MCF 10A (cell line): ENCODE measurements around the gene TBC1D19. TPM values are rescaled to one million over a fixed set of nuclear protein-coding genes. Genes with fewer than 3 reads are reported as not detected.
"Not testable (repeated sequence)": the region's sequence is repeated elsewhere in the genome, so short reads cannot be mapped to it uniquely, and the experiment has no call there.

Experiments used
- BruUV-seq: library from RNA; stranded (reverse); fragments of 400-500 nt; replicated peaks from 2 replicates; lab custom pipeline; 2021; lab: Mats Ljungman, UMichigan
- CTCF ChIA-PET: fragments of 300-600 bp; sonication (Branson Sonifier 250); formaldehyde crosslinking; extraction: SDS; loops from one replicate; lab custom pipeline; 2021; ENCODE audit warnings: antibody characterized with exemption, inconsistent platforms; lab: Yijun Ruan, JAX
- POLR2A ChIA-PET: fragments of 300-600, 350-650 bp; sonication (Branson Sonifier 250); formaldehyde crosslinking; extraction: SDS; loops from one replicate; lab custom pipeline; 2020; ENCODE audit warnings: antibody characterized with exemption, inconsistent platforms; lab: Yijun Ruan, JAX
- DNase-seq: peaks from one replicate; pipeline ENCODE4 v3.0.0-alpha.2; 2018; ENCODE audit not compliant: unreplicated experiment
- H3K27ac Mint-ChIP-seq: one replicate; pipeline ENCODE4 v1.8.0; 2022; ENCODE audit warnings: mild to moderate bottlenecking, low read depth, mixed read lengths; ENCODE audit not compliant: unreplicated experiment
- H3K27me3 Mint-ChIP-seq: one replicate; pipeline ENCODE4 v1.8.0; 2022; ENCODE audit warnings: mixed read lengths; ENCODE audit not compliant: insufficient read depth, unreplicated experiment
- H3K36me3 Mint-ChIP-seq: one replicate; pipeline ENCODE4 v1.8.0; 2022; ENCODE audit warnings: mild to moderate bottlenecking, moderate library complexity, mixed read lengths; ENCODE audit not compliant: insufficient read depth, unreplicated experiment
- H3K4me1 Mint-ChIP-seq: one replicate; pipeline ENCODE4 v1.8.0; 2022; ENCODE audit warnings: mixed read lengths; ENCODE audit not compliant: insufficient read depth, unreplicated experiment
- H3K4me3 Mint-ChIP-seq: one replicate; pipeline ENCODE4 v1.8.0; 2022; ENCODE audit warnings: mild to moderate bottlenecking, moderate library complexity, mixed read lengths; ENCODE audit not compliant: unreplicated experiment
- H3K9me3 Mint-ChIP-seq: one replicate; pipeline ENCODE4 v1.8.0; 2022; ENCODE audit warnings: mixed read lengths; ENCODE audit not compliant: unreplicated experiment
- intact Hi-C: fragments of 100-400 bp; cut with micrococcal nuclease; formaldehyde crosslinking; loops from 2 replicates; pipeline ENCODE4 v1.14.1; 2022
- total RNA-seq: library from RNA; stranded (reverse); gene quantifications from 2 replicates; pipeline ENCODE4 v1.2.3, GENCODE V29; 2022
- TF ChIP-seq, protein P1 (sequence below): fragments of 200-600 bp; IDR thresholded peaks from one replicate; pipeline ENCODE4 v1.8.0; 2022; ENCODE audit warnings: antibody characterized with exemption, mild to moderate bottlenecking; ENCODE audit not compliant: unreplicated experiment

TBC1D19 gene
- total RNA-seq, 1 experiment from 2014 or later = 9.6 TPM

- no peaks in the 10 kb centered on the region for H3K4me1 Mint-ChIP-seq
- H3K27ac Mint-ChIP-seq = no peak overlapping the region
- ChIA-PET POLR2A (no interaction called here), CTCF (no interaction called here)
- no peaks in the 10 kb centered on the region for H3K9me3 Mint-ChIP-seq
- intact Hi-C loops = no loop called here
- H3K27me3 Mint-ChIP-seq = no peaks in the 10 kb centered on the region
- peaks cover 23% of the 10 kb centered on the region for H3K36me3 Mint-ChIP-seq
- no peak for DNase-seq
- H3K4me3 Mint-ChIP-seq = no peak overlapping the region
- BruUV-seq = no TSS peak
- TF ChIP-seq, protein P1, sequence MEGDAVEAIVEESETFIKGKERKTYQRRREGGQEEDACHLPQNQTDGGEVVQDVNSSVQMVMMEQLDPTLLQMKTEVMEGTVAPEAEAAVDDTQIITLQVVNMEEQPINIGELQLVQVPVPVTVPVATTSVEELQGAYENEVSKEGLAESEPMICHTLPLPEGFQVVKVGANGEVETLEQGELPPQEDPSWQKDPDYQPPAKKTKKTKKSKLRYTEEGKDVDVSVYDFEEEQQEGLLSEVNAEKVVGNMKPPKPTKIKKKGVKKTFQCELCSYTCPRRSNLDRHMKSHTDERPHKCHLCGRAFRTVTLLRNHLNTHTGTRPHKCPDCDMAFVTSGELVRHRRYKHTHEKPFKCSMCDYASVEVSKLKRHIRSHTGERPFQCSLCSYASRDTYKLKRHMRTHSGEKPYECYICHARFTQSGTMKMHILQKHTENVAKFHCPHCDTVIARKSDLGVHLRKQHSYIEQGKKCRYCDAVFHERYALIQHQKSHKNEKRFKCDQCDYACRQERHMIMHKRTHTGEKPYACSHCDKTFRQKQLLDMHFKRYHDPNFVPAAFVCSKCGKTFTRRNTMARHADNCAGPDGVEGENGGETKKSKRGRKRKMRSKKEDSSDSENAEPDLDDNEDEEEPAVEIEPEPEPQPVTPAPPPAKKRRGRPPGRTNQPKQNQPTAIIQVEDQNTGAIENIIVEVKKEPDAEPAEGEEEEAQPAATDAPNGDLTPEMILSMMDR = no peak
Measured at GRCh38 chr4:26660261-26660660, 76.4 kb downstream of the TBC1D19 start.

DNA sequence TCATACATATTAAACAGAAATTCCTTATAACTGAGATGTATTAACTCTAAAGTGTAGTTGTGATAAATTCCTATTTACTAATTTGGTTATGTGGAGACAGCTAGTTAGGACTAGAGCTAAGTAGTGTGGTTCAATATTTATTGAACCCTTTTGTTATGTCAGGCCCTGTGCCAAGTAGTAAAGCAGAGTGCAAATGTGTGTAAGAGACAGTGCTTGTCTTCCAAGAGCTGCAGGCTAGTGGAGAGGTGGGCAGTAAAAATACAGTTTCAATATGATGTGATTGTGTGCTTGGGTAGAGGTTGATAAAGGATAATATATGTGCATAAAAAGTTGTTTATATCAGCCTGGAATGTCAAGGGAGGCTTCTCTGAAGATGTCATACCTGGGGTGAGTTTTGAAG, 80.0 kb downstream of the TBC1D19 start:
- BruUV-seq = no TSS peak
- Mint-ChIP-seq H3K4me3 (no peak overlapping the region), H3K9me3 (no peaks in the 10 kb centered on the region), H3K36me3 (peaks cover 13% of the 10 kb centered on the region), H3K27me3 (no peaks in the 10 kb centered on the region), H3K4me1 (no peaks in the 10 kb centered on the region), H3K27ac (no peak overlapping the region)
- no peak for DNase-seq
- CTCF ChIA-PET = no interaction called here
- TF ChIP-seq, protein P1 = no peak
- POLR2A ChIA-PET = no interaction called here
- intact Hi-C loops = no loop called here

- TF ChIP-seq, protein P1 = no peak
- Mint-ChIP-seq H3K27ac (no peak overlapping the region), H3K36me3 (peaks cover 18% of the 10 kb centered on the region), H3K4me3 (no peak overlapping the region), H3K9me3 (no peaks in the 10 kb centered on the region), H3K27me3 (no peaks in the 10 kb centered on the region), H3K4me1 (no peaks in the 10 kb centered on the region)
- intact Hi-C loops = no loop called here
- CTCF ChIA-PET = no interaction called here
- no peak for DNase-seq
- no TSS peak for BruUV-seq
- POLR2A ChIA-PET = no interaction called here
Measured at GRCh38 chr4:26670903-26671537, 87.1 kb downstream of the TBC1D19 start.

DNA sequence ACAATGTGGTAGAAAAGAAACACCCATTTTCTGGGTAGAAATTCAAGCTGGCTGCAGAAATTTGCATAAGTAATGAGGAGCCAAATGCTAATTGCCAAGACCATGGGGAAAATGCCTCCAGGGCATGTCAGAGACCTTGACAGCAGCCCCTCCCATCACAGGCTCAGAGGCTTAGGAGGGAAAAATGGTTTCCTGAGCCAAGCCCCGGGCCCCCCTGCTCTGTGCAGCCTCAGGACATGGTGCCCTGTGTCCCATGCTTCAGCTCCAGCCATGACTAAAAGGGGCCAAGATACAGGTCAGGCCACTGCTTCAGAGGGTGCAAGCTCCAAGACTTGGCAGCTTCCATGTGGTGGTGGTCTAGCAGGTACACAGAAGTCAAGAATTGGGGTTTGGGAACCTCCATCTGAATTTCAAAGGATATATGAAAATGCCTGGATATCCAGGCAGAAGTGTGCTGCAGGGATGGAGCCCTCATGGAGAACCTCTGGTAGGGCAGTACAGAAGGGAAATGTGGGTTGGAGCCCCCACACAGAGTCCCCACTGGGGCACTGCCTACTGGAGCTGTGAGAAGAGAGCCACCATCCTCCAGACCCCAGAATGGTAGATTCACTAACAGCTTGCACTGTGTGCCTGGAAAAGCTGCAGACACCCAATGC, 95.3 kb downstream of the TBC1D19 start:
- BruUV-seq, H3K27me3 Mint-ChIP-seq, POLR2A ChIA-PET, DNase-seq, H3K4me1 Mint-ChIP-seq, intact Hi-C loops, H3K4me3 Mint-ChIP-seq, H3K27ac Mint-ChIP-seq: not testable (repeated sequence)
- peaks cover 31% of the 10 kb centered on the region for H3K9me3 Mint-ChIP-seq
- H3K36me3 Mint-ChIP-seq = peaks cover 34% of the 10 kb centered on the region
- CTCF ChIA-PET = interaction anchor here (0.7 kb wide), 2 partner anchors 293 to 367 kb away, joined by 3 read pairs; no protein-coding TSS in a partner anchor
